ENCODE results near the gene MAGEB17.
"Not testable (repeated sequence)": the region's sequence is repeated elsewhere in the genome, so short reads cannot be mapped to it uniquely, and the experiment has no call there.

The MAGEB17 gene

GRCh38 chrX:16167181-16167580, at the start of gene MAGEB17:
MAGEB17 (plus strand) TSS chrX:16167481; CDS start chrX:16170383, 2,902 bp downstream.
- DNase-seq (ENCODE audit: low read depth) = no peak
- no peak within 1 kb of the TSS for H3K4me3 ChIP-seq (ENCODE audit: low read depth, low read length)

GRCh38 chrX:16119353-16120220, 47.7 kb upstream of the MAGEB17 start:
- DNase-seq (ENCODE audit: low read depth) = no peak

GRCh38 chrX:16120431-16120830, 46.9 kb upstream of the MAGEB17 start:
- H3K4me3 ChIP-seq (ENCODE audit: low read depth, low read length) = no peak overlapping the region
- DNase-seq (ENCODE audit: low read depth) = no peak

More at GRCh38 chrX:16119353-16120220, 47.7 kb upstream of the MAGEB17 start:
- no peak overlapping the region for H3K4me3 ChIP-seq (ENCODE audit: low read depth, low read length)

- H3K4me3 ChIP-seq (ENCODE audit: low read depth, low read length) = no peak within 1 kb of the TSS
- DNase-seq (ENCODE audit: low read depth) = peak; percentile 47
Observed at GRCh38 chrX:16123222-16123786, 44.0 kb upstream of the MAGEB17 start, which contains the start of gene GRPR. GRPR (plus strand) TSS chrX:16123565; CDS start chrX:16123954, 389 bp downstream.

GRCh38 chrX:16124201-16124600, 43.1 kb upstream of the MAGEB17 start:
- DNase-seq (ENCODE audit: low read depth) = no peak

GRCh38 chrX:16125520-16126149, 41.6 kb upstream of the MAGEB17 start:
- DNase-seq (ENCODE audit: low read depth) = no peak
- no peak overlapping the region for H3K4me3 ChIP-seq (ENCODE audit: low read depth, low read length)

More at GRCh38 chrX:16124201-16124600, 43.1 kb upstream of the MAGEB17 start:
- H3K4me3 ChIP-seq (ENCODE audit: low read depth, low read length) = no peak overlapping the region

- no peak for DNase-seq (ENCODE audit: low read depth)
- no peak overlapping the region for H3K4me3 ChIP-seq (ENCODE audit: low read depth, low read length)
Observed at GRCh38 chrX:16130707-16131106, 36.6 kb upstream of the MAGEB17 start.

- H3K4me3 ChIP-seq (ENCODE audit: low read depth, low read length) = no peak overlapping the region
Observed at GRCh38 chrX:16134936-16135335, 32.3 kb upstream of the MAGEB17 start.

GRCh38 chrX:16136080-16136479, 31.2 kb upstream of the MAGEB17 start:
- no peak for DNase-seq (ENCODE audit: low read depth)
- H3K4me3 ChIP-seq (ENCODE audit: low read depth, low read length) = no peak overlapping the region

More at GRCh38 chrX:16134936-16135335, 32.3 kb upstream of the MAGEB17 start:
- no peak for DNase-seq (ENCODE audit: low read depth)

- no peak for DNase-seq (ENCODE audit: low read depth)
- no peak overlapping the region for H3K4me3 ChIP-seq (ENCODE audit: low read depth, low read length)
Observed at GRCh38 chrX:16137416-16138107, 29.7 kb upstream of the MAGEB17 start.

- no peak for DNase-seq (ENCODE audit: low read depth)
Observed at GRCh38 chrX:16138108-16138427, 29.2 kb upstream of the MAGEB17 start.

GRCh38 chrX:16140448-16140847, 26.8 kb upstream of the MAGEB17 start:
- no peak for DNase-seq (ENCODE audit: low read depth)
- H3K4me3 ChIP-seq (ENCODE audit: low read depth, low read length) = no peak overlapping the region

More at GRCh38 chrX:16138108-16138427, 29.2 kb upstream of the MAGEB17 start:
- no peak overlapping the region for H3K4me3 ChIP-seq (ENCODE audit: low read depth, low read length)

GRCh38 chrX:16140983-16141382, 26.3 kb upstream of the MAGEB17 start:
- H3K4me3 ChIP-seq (ENCODE audit: low read depth, low read length) = no peak overlapping the region
- DNase-seq (ENCODE audit: low read depth) = no peak

- DNase-seq (ENCODE audit: low read depth) = no peak
- H3K4me3 ChIP-seq (ENCODE audit: low read depth, low read length) = no peak overlapping the region
Observed at GRCh38 chrX:16141422-16142245, 25.6 kb upstream of the MAGEB17 start.

GRCh38 chrX:16142246-16142558, 25.1 kb upstream of the MAGEB17 start:
- no peak overlapping the region for H3K4me3 ChIP-seq (ENCODE audit: low read depth, low read length)
- no peak for DNase-seq (ENCODE audit: low read depth)

GRCh38 chrX:16143968-16144367, 23.3 kb upstream of the MAGEB17 start:
- no peak for DNase-seq (ENCODE audit: low read depth)
- H3K4me3 ChIP-seq (ENCODE audit: low read depth, low read length) = no peak overlapping the region

- DNase-seq (ENCODE audit: low read depth) = no peak
- H3K4me3 ChIP-seq (ENCODE audit: low read depth, low read length) = no peak overlapping the region
Observed at GRCh38 chrX:16144420-16144819, 22.9 kb upstream of the MAGEB17 start.

- not testable (repeated sequence) for DNase-seq (ENCODE audit: low read depth); H3K4me3 ChIP-seq (ENCODE audit: low read depth, low read length)
Observed at GRCh38 chrX:16145093-16145492, 22.2 kb upstream of the MAGEB17 start.

- H3K4me3 ChIP-seq (ENCODE audit: low read depth, low read length) = no peak overlapping the region
- no peak for DNase-seq (ENCODE audit: low read depth)
Observed at GRCh38 chrX:16145656-16146055, 21.6 kb upstream of the MAGEB17 start.
